ENCODE data around the gene GPR107. TPM values are rescaled to one million over a fixed set of nuclear protein-coding genes. Genes with fewer than 3 reads are reported as not detected.

GPR107 gene
- total RNA-seq, 1 experiment from 2014 or later: 33.2 TPM

DNA sequence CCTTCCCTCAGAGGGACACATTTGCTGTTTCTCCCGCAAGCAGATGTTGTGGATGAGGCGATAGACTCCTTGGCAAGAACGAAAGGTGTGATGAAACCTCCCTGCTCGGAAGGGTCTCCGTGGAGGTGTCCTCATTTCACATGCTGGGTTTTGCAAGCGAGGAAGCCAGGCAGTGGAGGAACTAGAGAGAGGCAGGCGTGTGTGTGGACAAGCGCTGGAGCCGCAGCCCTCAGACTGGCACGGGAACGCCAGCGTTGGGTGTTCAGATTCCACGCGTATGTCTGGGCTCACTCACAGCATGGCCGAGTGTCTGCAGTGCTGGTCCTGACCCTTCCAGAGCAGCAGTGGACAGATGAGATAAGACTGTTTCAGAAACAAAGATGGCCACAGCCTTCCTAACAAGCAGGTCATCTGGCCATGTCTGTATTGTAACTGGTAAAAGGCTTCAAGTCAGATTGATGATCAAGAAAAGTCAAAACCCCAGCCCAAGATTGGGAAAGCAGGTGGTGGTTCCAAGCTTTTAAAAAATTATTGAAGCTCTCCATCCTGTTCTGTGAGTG lies 83.5 kb downstream of the GPR107 start (continued):
- TF ChIP-seq, protein P1, sequence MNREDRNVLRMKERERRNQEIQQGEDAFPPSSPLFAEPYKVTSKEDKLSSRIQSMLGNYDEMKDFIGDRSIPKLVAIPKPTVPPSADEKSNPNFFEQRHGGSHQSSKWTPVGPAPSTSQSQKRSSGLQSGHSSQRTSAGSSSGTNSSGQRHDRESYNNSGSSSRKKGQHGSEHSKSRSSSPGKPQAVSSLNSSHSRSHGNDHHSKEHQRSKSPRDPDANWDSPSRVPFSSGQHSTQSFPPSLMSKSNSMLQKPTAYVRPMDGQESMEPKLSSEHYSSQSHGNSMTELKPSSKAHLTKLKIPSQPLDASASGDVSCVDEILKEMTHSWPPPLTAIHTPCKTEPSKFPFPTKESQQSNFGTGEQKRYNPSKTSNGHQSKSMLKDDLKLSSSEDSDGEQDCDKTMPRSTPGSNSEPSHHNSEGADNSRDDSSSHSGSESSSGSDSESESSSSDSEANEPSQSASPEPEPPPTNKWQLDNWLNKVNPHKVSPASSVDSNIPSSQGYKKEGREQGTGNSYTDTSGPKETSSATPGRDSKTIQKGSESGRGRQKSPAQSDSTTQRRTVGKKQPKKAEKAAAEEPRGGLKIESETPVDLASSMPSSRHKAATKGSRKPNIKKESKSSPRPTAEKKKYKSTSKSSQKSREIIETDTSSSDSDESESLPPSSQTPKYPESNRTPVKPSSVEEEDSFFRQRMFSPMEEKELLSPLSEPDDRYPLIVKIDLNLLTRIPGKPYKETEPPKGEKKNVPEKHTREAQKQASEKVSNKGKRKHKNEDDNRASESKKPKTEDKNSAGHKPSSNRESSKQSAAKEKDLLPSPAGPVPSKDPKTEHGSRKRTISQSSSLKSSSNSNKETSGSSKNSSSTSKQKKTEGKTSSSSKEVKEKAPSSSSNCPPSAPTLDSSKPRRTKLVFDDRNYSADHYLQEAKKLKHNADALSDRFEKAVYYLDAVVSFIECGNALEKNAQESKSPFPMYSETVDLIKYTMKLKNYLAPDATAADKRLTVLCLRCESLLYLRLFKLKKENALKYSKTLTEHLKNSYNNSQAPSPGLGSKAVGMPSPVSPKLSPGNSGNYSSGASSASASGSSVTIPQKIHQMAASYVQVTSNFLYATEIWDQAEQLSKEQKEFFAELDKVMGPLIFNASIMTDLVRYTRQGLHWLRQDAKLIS (CRISPR knock-in tag; IDR thresholded peaks at IDR 0.05; ENCODE audit: borderline replicate concordance): no peak
- TF ChIP-seq MYBL2 (CRISPR knock-in tag; IDR thresholded peaks at IDR 0.05) (no peak), NFE2L1 (CRISPR knock-in tag; IDR thresholded peaks at IDR 0.05) (no peak), TCF7 (CRISPR knock-in tag; IDR thresholded peaks at IDR 0.05; ENCODE audit: low read depth) (no peak), NFYB (CRISPR knock-in tag; conservative IDR thresholded peaks at IDR 0.05; ENCODE audit: low read depth) (no peak)
- TF ChIP-seq, protein P2, sequence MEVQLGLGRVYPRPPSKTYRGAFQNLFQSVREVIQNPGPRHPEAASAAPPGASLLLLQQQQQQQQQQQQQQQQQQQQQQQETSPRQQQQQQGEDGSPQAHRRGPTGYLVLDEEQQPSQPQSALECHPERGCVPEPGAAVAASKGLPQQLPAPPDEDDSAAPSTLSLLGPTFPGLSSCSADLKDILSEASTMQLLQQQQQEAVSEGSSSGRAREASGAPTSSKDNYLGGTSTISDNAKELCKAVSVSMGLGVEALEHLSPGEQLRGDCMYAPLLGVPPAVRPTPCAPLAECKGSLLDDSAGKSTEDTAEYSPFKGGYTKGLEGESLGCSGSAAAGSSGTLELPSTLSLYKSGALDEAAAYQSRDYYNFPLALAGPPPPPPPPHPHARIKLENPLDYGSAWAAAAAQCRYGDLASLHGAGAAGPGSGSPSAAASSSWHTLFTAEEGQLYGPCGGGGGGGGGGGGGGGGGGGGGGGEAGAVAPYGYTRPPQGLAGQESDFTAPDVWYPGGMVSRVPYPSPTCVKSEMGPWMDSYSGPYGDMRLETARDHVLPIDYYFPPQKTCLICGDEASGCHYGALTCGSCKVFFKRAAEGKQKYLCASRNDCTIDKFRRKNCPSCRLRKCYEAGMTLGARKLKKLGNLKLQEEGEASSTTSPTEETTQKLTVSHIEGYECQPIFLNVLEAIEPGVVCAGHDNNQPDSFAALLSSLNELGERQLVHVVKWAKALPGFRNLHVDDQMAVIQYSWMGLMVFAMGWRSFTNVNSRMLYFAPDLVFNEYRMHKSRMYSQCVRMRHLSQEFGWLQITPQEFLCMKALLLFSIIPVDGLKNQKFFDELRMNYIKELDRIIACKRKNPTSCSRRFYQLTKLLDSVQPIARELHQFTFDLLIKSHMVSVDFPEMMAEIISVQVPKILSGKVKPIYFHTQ (CRISPR knock-in tag; IDR thresholded peaks at IDR 0.05): no peak

DNA sequence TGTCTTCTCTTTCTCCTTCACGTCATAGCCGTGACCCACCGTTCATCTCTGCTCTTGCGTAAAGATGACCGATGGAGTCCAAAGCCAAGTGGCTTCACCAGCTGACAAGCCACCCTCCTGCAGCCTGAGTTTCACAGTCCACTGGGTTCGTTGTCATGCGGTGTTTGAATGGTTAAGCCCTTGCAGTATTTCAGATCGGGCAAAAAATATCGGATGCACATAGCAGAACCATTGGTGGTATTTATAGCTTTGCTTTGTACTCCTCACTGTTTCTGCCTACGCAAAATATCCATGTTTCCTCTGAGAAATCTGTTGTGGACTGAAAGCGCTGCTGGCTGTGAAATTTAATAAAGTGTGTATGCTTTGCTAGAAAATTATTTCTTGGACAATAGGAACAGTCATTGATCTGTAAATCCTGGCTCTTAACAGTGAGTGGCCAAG lies 84.0 kb downstream of the GPR107 start:
- CTCF ChIA-PET: no interaction called here
- DNase-seq (ENCODE audit: low spot score) (no peak), ATAC-seq (no peak)
- no peaks in the 10 kb centered on the region for H3K9me3 Mint-ChIP-seq
- H3K4me3 Mint-ChIP-seq: no peak overlapping the region
- TF ChIP-seq, protein P3, sequence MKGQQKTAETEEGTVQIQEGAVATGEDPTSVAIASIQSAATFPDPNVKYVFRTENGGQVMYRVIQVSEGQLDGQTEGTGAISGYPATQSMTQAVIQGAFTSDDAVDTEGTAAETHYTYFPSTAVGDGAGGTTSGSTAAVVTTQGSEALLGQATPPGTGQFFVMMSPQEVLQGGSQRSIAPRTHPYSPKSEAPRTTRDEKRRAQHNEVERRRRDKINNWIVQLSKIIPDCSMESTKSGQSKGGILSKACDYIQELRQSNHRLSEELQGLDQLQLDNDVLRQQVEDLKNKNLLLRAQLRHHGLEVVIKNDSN (CRISPR knock-in tag; IDR thresholded peaks at IDR 0.05): no peak
- TF ChIP-seq, protein P4, sequence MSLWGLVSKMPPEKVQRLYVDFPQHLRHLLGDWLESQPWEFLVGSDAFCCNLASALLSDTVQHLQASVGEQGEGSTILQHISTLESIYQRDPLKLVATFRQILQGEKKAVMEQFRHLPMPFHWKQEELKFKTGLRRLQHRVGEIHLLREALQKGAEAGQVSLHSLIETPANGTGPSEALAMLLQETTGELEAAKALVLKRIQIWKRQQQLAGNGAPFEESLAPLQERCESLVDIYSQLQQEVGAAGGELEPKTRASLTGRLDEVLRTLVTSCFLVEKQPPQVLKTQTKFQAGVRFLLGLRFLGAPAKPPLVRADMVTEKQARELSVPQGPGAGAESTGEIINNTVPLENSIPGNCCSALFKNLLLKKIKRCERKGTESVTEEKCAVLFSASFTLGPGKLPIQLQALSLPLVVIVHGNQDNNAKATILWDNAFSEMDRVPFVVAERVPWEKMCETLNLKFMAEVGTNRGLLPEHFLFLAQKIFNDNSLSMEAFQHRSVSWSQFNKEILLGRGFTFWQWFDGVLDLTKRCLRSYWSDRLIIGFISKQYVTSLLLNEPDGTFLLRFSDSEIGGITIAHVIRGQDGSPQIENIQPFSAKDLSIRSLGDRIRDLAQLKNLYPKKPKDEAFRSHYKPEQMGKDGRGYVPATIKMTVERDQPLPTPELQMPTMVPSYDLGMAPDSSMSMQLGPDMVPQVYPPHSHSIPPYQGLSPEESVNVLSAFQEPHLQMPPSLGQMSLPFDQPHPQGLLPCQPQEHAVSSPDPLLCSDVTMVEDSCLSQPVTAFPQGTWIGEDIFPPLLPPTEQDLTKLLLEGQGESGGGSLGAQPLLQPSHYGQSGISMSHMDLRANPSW (CRISPR knock-in tag; conservative IDR thresholded peaks at IDR 0.05; ENCODE audit: low read depth): no peak
- TF ChIP-seq, protein P5, sequence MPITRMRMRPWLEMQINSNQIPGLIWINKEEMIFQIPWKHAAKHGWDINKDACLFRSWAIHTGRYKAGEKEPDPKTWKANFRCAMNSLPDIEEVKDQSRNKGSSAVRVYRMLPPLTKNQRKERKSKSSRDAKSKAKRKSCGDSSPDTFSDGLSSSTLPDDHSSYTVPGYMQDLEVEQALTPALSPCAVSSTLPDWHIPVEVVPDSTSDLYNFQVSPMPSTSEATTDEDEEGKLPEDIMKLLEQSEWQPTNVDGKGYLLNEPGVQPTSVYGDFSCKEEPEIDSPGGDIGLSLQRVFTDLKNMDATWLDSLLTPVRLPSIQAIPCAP (CRISPR knock-in tag; IDR thresholded peaks at IDR 0.05): no peak
- TF ChIP-seq, protein P6, sequence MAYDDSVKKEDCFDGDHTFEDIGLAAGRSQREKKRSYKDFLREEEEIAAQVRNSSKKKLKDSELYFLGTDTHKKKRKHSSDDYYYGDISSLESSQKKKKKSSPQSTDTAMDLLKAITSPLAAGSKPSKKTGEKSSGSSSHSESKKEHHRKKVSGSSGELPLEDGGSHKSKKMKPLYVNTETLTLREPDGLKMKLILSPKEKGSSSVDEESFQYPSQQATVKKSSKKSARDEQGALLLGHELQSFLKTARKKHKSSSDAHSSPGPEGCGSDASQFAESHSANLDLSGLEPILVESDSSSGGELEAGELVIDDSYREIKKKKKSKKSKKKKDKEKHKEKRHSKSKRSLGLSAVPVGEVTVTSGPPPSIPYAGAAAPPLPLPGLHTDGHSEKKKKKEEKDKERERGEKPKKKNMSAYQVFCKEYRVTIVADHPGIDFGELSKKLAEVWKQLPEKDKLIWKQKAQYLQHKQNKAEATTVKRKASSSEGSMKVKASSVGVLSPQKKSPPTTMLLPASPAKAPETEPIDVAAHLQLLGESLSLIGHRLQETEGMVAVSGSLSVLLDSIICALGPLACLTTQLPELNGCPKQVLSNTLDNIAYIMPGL (CRISPR knock-in tag; IDR thresholded peaks at IDR 0.05): no peak
- TF ChIP-seq NFYB (CRISPR knock-in tag; conservative IDR thresholded peaks at IDR 0.05; ENCODE audit: low read depth) (no peak), KAT7 (CRISPR knock-in tag; IDR thresholded peaks at IDR 0.05; ENCODE audit: borderline replicate concordance) (no peak), ZNF232 (CRISPR knock-in tag; IDR thresholded peaks at IDR 0.05) (no peak), CBFB (CRISPR knock-in tag; IDR thresholded peaks at IDR 0.05; ENCODE audit: low read depth) (no peak), ETV6 (CRISPR knock-in tag; IDR thresholded peaks at IDR 0.05) (no peak), ZBTB21 (CRISPR knock-in tag; IDR thresholded peaks at IDR 0.05; ENCODE audit: borderline replicate concordance) (no peak), TEAD1 (CRISPR knock-in tag; IDR thresholded peaks at IDR 0.05) (no peak), FOXP1 (CRISPR knock-in tag; IDR thresholded peaks at IDR 0.05; ENCODE audit: borderline replicate concordance) (no peak)
- TF ChIP-seq, protein P7, sequence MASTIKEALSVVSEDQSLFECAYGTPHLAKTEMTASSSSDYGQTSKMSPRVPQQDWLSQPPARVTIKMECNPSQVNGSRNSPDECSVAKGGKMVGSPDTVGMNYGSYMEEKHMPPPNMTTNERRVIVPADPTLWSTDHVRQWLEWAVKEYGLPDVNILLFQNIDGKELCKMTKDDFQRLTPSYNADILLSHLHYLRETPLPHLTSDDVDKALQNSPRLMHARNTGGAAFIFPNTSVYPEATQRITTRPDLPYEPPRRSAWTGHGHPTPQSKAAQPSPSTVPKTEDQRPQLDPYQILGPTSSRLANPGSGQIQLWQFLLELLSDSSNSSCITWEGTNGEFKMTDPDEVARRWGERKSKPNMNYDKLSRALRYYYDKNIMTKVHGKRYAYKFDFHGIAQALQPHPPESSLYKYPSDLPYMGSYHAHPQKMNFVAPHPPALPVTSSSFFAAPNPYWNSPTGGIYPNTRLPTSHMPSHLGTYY (CRISPR knock-in tag; IDR thresholded peaks at IDR 0.05): no peak
- TF ChIP-seq, protein P8, sequence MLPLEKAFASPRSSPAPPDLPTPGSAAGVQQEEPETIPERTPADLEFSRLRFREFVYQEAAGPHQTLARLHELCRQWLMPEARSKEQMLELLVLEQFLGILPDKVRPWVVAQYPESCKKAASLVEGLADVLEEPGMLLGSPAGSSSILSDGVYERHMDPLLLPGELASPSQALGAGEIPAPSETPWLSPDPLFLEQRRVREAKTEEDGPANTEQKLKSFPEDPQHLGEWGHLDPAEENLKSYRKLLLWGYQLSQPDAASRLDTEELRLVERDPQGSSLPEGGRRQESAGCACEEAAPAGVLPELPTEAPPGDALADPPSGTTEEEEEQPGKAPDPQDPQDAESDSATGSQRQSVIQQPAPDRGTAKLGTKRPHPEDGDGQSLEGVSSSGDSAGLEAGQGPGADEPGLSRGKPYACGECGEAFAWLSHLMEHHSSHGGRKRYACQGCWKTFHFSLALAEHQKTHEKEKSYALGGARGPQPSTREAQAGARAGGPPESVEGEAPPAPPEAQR (CRISPR knock-in tag; IDR thresholded peaks at IDR 0.05): no peak
- peaks cover 32% of the 10 kb centered on the region for H3K4me1 Mint-ChIP-seq
- peaks cover 16% of the 10 kb centered on the region for H3K36me3 Mint-ChIP-seq
- POLR2A ChIA-PET: no interaction called here
- peak overlapping the region; percentile 82 for H3K27ac Mint-ChIP-seq
- no peaks in the 10 kb centered on the region for H3K27me3 Mint-ChIP-seq (ENCODE audit: low read depth)

All from WTC11 (cell line).